Measurements from ENCODE around the gene IGSF9B. TPM values are rescaled to one million over a fixed set of nuclear protein-coding genes. Genes with fewer than 3 reads are reported as not detected.
A peak's percentile ranks its signal among the peaks of the same experiment; 100 is the strongest.

IGSF9B gene
- total RNA-seq, 1 donor from 2014 or later, result 1.3 TPM

DNA sequence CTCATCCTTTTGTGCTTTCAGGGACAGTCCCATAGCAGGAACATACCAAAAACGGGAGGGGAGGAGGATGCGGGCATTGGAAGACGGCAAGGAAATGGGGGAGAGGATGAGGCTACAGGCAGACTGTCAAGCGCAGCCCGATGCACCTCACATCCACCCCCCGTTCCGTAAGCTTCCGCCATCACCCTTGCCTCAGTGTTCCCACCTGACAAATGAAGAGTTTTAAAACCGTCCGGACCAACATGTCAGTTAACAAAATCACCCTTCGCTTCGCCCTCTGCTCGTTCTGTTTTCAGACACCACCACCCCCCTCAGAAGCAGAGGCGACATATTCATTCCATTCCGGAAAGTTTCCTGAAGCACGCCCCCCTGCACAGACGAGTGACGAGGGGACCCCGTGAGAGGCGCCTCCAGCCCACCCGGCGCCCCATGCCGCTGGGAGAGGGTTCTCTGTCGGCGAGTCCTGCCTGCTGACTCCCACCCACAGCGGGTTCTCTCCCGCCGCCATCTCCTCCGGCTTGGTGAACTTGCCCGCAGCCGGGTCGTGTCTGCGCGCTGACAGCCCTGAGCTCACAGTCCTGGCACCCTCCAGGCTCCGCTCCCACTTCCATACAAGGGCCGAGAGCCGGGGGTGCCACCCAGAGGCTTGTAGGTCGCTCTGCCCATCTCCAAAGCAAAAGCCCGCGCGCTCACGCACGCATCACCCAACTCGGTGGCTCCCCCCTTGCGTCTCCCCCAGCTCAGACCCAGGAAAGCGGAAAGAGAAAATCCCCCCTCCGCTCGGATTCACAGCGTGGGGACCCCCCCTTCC is 1.5 kb downstream of the IGSF9B start:
- peaks cover 19% of the 10 kb centered on the region for H3K79me2 ChIP-seq (ENCODE audit: low read depth)
- peak overlapping the region; percentile 99 for H3K4me2 ChIP-seq
- peak overlapping the region; percentile 89 for H3K4me3 Mint-ChIP-seq
- peaks cover 43% of the 10 kb centered on the region for H3K4me1 ChIP-seq
- H3K4me1 Mint-ChIP-seq, result peaks cover 45% of the 10 kb centered on the region
- no peaks in the 10 kb centered on the region for H3K9me3 ChIP-seq (ENCODE audit: low read depth)
- H3K4me3 ChIP-seq, result peak overlapping the region; percentile 92
- H3K27ac ChIP-seq, result no peak overlapping the region
- DNase-seq (ENCODE audit: low spot score), result peak; percentile 47
- H4K20me1 ChIP-seq (ENCODE audit: low read depth), result peaks cover 41% of the 10 kb centered on the region
- TF ChIP-seq EZH2phosphoT487 (IDR thresholded peaks at IDR 0.05) (peak; percentile 63), EZH2 (IDR thresholded peaks at IDR 0.05) (peak; percentile 63), CTCF (IDR thresholded peaks at IDR 0.05) (no peak)
- peaks cover 69% of the 10 kb centered on the region for H3K27me3 ChIP-seq
- H3K36me3 Mint-ChIP-seq, result no peaks in the 10 kb centered on the region
- no peak overlapping the region for H3K27ac Mint-ChIP-seq
- H2AFZ ChIP-seq (replicated peaks), result peak overlapping the region; percentile 98
- H3K9me3 Mint-ChIP-seq, result no peaks in the 10 kb centered on the region
- peaks cover 32% of the 10 kb centered on the region for H3K27me3 Mint-ChIP-seq (ENCODE audit: insufficient read depth, low read depth)
- H3K9ac ChIP-seq, result no peak overlapping the region
- H3K36me3 ChIP-seq, result no peaks in the 10 kb centered on the region
- H3F3A ChIP-seq (ENCODE audit: low read depth), result peaks cover 17% of the 10 kb centered on the region

DNA sequence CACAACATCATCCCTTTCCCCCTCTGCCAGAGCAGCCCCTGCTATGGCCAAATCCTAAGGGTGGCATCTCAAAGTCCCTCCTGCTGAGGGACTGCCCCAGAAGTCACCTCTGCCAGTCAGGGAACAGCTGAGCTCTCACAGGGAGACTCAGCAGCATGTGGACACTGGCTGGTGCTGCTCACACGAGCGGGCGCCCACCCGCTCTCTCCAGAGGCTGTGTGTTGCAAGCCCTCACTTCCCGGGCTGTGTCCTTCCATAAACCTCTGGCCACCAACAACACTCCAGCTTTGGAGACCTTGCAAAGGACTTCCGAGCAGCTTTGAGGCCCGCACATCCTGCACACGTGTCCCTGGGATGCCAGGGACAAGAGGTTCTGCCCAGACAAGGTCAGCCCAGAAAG is 2.8 kb downstream of the IGSF9B start:
- Histone ChIP-seq H3K9me3 (ENCODE audit: low read depth) (no peaks in the 10 kb centered on the region), H3K27me3 (peaks cover 56% of the 10 kb centered on the region), H3K4me1 (peaks cover 50% of the 10 kb centered on the region), H4K20me1 (ENCODE audit: low read depth) (peaks cover 52% of the 10 kb centered on the region), H3K27ac (no peak overlapping the region), H3K36me3 (no peaks in the 10 kb centered on the region), H3K4me2 (no peak overlapping the region), H3K9ac (no peak overlapping the region), H3K4me3 (no peak overlapping the region), H3F3A (ENCODE audit: low read depth) (peaks cover 17% of the 10 kb centered on the region), H2AFZ (replicated peaks) (no peak overlapping the region), H3K79me2 (ENCODE audit: low read depth) (peaks cover 29% of the 10 kb centered on the region)
- Mint-ChIP-seq H3K27ac (no peak overlapping the region), H3K4me3 (peak overlapping the region; percentile 89), H3K9me3 (no peaks in the 10 kb centered on the region), H3K36me3 (no peaks in the 10 kb centered on the region), H3K4me1 (peaks cover 49% of the 10 kb centered on the region), H3K27me3 (ENCODE audit: insufficient read depth, low read depth) (peaks cover 36% of the 10 kb centered on the region)
- TF ChIP-seq EZH2 (IDR thresholded peaks at IDR 0.05) (no peak), CTCF (IDR thresholded peaks at IDR 0.05) (no peak), EZH2phosphoT487 (IDR thresholded peaks at IDR 0.05) (no peak)
- no peak for DNase-seq (ENCODE audit: low spot score)

- DNase-seq (ENCODE audit: low spot score), result no peak
- H2AFZ ChIP-seq (replicated peaks), result no peak overlapping the region
- H3K9me3 ChIP-seq (ENCODE audit: low read depth), result no peaks in the 10 kb centered on the region
- Mint-ChIP-seq H3K4me3 (no peak overlapping the region), H3K9me3 (no peaks in the 10 kb centered on the region), H3K4me1 (peaks cover 52% of the 10 kb centered on the region), H3K36me3 (no peaks in the 10 kb centered on the region), H3K27ac (no peak overlapping the region), H3K27me3 (ENCODE audit: insufficient read depth, low read depth) (peaks cover 34% of the 10 kb centered on the region)
- H3F3A ChIP-seq (ENCODE audit: low read depth), result peaks cover 17% of the 10 kb centered on the region
- peaks cover 51% of the 10 kb centered on the region for H3K27me3 ChIP-seq
- peaks cover 56% of the 10 kb centered on the region for H4K20me1 ChIP-seq (ENCODE audit: low read depth)
- H3K36me3 ChIP-seq, result no peaks in the 10 kb centered on the region
- H3K4me1 ChIP-seq, result peaks cover 54% of the 10 kb centered on the region
- peaks cover 29% of the 10 kb centered on the region for H3K79me2 ChIP-seq (ENCODE audit: low read depth)
- no peak overlapping the region for H3K9ac ChIP-seq
- H3K27ac ChIP-seq, result no peak overlapping the region
- H3K4me2 ChIP-seq, result no peak overlapping the region
- H3K4me3 ChIP-seq, result no peak overlapping the region
- no peak for TF ChIP-seq CTCF (IDR thresholded peaks at IDR 0.05)
- TF ChIP-seq EZH2 (IDR thresholded peaks at IDR 0.05), result no peak
- TF ChIP-seq EZH2phosphoT487 (IDR thresholded peaks at IDR 0.05), result no peak
These were observed 3.2 kb downstream of the IGSF9B start for GRCh38 chr11:133953547-133953946.

Measured in neural progenitor cell (in vitro differentiated cells).